ENCODE measurements around the gene NAV2.

DNA sequence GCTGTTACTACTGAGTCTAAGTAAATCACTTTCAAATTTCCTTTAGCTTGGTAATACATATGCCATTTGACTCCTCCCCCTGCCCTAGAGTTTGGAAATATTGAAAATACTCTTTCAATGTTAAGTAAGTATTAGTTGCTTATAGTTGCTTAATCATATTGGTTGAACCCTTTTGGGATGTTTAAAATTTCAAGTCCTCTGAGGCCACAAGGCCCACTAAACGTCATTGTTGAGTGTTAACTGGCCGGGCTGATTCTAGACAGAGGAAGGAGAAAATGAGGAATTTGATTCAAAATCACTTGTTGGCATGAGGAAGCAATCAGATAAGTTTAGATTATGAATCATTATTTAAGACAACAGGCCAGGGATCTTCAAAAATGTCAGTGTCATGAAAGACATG lies 8.5 kb downstream of the NAV2 start:
- TF ChIP-seq, protein P1, sequence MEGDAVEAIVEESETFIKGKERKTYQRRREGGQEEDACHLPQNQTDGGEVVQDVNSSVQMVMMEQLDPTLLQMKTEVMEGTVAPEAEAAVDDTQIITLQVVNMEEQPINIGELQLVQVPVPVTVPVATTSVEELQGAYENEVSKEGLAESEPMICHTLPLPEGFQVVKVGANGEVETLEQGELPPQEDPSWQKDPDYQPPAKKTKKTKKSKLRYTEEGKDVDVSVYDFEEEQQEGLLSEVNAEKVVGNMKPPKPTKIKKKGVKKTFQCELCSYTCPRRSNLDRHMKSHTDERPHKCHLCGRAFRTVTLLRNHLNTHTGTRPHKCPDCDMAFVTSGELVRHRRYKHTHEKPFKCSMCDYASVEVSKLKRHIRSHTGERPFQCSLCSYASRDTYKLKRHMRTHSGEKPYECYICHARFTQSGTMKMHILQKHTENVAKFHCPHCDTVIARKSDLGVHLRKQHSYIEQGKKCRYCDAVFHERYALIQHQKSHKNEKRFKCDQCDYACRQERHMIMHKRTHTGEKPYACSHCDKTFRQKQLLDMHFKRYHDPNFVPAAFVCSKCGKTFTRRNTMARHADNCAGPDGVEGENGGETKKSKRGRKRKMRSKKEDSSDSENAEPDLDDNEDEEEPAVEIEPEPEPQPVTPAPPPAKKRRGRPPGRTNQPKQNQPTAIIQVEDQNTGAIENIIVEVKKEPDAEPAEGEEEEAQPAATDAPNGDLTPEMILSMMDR (IDR thresholded peaks at IDR 0.05; ENCODE audit: borderline replicate concordance, extremely low read depth, low read length, poor library complexity, severe bottlenecking): no peak
- TF ChIP-seq EZH2 (IDR thresholded peaks at IDR 0.05; ENCODE audit: borderline replicate concordance, low read depth, low read length, severe bottlenecking): no peak

Measured in DND-41 (cell line).